Endometrium (tissue), 2 donors: ENCODE results near the gene SEC16A.

Experiments
- FAIRE-seq: peaks from 2 replicates; lab custom pipeline; 2012; peaks lifted over from hg19 to GRCh38; lab: Jason Lieb, UNC
- donor health status: control.
- donor health status: control.

Gene SEC16A

DNA sequence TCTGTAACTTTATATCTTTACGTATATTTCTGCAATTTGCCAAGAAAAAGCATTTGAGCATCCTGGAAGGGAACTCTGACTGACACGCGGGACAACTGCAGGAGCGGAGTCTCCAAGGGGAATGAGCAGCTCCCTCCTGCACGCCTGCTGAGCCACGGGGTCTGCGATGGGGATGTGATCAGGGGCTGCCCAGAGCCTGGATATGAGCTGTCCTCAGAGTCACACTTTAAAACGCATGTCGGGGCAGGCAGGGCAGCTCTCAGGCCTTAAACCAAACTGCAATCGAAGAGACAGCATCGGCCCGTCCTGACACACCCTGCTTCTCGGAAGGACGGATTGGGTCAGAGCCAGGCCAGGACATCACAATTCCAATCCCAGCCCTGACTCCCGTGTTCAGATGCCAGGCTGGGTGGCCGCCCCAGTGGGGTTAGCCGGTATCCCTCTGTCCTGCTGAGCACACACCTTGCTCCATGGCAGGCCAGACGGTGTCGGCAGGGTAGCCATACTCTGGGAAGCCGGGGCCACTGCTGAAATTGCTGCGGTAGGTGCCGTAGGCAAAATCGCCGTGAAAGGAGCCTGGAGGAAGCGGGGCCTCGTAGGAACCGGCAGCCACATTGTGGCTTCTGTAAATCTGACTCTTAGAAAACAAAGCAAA is 17.2 kb downstream of the SEC16A start:
- FAIRE-seq: no peak

DNA sequence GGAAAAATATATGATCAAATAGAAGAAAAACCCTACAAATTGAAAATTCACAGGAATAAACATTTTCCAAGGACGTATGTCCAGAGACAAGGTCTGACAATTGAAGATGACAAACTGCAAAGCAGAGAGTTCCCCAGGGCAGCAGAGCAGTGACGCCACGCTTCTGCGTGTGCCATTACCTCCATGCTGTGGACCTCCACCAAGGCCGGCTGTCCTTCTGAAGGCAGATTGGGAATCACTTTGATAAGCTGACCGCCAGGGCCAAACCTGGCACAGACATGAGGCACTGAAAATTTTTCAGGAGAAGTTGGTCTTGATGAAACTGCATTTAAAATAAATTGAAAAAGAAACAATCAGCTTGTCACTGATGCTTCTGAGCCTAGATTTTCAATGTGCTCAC is 18.6 kb downstream of the SEC16A start:
- FAIRE-seq: no peak

DNA sequence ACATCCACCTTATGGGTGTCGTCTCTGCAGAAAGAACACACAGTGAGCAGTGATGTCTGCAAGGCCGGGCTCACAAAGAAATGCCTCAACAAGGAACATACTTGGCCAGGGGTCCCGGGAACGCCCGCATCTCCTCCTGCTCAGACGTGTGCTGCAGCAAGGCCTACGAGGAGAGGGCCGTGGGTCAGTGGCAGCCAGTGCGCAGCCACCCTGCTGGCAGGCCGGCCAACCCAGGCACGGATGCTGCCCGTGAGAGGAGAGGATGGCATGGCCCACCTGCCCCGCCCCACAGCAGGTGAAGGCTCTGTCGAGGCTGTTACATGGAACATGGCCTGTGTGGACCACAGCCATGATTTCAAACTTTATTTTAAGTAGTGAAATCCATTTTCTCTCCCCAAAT is 19.3 kb downstream of the SEC16A start:
- no peak for FAIRE-seq

DNA sequence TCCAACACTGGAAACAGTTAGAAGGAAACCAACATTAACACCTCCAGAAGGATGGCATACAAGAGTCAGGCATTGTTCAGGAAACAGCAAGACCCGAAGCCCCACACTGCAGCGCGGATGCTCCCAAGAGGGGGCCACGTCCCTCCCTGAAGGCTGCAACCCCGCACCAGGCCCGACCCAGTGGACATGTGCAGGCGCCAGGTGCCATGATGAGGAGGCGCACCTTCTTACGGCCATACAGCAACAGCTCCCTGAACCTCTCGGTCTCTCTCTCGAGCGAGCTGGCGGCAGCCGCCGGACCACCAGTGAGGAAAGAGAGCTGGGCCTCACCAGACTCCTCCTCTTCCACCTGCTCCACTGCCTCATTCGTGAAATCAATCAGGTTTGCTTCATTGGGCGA is 20.2 kb downstream of the SEC16A start:
- no peak for FAIRE-seq

DNA sequence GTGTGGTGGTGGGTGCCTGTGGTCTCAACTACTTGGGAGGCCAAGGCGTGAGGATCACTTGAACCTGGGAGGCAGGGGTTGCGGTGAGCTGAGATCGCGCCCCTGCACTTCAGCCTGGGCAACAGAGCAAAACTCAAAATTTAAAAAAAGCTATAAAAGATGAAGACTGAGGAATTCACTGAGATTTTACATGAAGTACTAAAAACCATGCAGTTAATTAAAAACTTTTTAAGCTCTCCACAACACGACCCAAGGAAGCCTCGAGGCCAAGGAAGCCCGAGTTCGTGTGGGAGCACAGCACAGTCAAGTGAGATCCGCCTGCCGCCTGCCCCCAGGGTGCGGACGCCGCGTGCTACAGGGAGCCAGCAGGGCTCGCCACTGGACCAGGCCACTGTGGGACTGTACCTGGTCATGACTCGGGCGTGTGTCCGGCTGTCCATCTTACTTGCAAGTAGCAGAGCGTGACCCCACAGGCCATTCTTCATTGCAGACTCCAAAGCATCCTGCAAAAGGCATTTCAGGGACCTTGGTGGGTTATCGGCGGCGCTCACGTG is 22.0 kb downstream of the SEC16A start:
- no peak for FAIRE-seq

DNA sequence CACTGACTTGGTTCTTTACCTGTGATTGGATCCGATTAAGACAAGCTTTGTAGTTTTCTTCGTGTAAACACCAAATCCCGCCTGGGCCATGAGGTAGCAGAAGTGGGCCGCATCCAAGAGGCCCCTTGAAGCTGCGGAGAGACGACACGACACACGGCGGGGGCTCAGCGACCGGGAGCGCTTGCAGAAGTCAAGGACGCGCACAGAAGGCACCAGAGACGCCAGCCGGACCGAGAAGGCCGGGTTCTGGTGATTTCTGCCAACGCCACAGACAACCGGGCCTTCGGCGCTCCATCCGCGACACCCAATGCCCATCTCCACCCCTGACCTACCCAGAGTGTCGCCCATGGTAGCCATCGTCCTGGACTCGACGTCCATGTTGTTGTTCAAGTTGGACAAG is 23.4 kb downstream of the SEC16A start:
- no peak for FAIRE-seq

DNA sequence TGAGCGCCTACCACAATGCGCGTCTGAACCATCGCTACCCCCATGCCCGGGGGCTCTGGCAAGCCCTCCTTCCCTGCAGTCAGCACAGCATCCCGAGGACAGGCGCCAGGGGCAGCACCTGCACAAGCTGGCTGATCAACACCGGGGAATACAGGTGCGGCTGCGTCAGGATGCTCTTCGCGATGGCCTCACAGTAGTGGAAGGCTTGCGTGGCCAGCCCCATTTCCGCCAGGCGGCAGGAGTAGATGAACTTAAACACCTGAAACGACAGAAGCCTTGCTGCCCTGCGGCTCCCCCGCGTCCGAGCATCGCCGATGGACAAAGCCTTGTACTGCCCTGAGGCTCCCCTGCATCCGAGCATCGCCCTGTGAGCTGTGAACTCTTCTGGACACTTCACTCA is 25.5 kb downstream of the SEC16A start:
- no peak for FAIRE-seq

DNA sequence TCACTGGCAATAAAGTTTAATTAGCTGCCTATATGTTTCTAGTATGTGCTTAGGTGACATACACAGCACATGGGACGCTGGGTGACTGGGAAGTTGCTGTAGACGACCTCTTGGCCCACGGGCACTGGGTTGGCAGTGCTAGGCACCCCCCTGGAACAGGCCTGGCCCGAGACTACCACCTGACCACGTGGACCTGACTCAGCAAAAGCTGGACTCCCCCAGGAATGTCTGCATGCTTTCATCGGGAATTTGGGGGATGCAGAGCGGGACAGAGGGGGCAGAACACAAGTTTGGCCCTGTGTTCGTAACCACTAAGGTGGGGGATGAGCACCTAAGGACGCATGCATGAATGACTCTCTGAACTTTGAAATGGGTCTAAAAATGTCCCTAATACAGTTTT is 26.6 kb downstream of the SEC16A start:
- FAIRE-seq: no peak

DNA sequence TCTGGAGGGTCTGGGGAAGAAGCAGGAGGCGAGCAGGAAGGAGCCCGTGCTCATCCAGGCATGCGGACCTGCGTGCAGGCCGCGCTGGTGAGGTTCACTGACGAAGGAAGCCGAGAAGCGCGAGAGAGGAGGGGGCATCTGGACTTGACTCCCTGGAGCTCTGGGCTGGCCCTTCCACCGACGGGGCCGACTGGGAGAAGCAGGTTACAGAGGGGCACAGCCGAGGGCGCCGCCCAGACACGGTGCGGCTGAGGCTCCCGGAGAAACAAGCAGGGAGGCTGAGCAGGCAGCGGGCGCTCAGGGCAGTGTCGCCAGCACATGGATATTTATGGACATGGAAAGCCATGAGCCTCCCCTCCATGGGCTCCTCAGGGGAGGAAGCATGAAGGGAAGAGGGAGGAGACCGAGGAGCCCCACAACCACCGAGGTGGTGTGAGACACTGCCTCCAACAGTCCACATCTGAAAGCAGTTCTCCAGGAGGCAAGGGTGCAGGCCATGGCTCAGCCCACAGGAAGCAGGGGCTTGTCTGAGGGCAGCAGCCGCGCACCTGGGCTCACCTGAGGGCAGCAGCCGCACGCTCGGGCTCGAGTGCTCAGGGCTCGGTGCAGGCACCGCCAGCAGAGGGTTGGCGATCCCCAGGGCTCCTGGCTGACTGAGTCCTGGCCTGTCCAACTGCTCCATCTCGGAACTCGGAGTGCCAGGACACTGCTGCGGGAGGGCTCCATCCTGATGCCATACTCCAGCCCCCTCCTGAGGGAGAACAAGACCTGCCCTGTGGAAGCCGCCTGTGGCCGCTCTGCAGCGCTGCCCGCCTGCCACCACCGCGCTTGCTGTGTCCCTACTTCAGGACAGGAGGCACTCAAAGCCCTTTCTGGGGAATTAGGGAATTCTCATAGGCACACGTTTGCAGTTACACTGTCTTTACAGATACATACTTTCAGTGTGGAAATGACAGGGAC is 27.5 kb downstream of the SEC16A start:
- FAIRE-seq: no peak

DNA sequence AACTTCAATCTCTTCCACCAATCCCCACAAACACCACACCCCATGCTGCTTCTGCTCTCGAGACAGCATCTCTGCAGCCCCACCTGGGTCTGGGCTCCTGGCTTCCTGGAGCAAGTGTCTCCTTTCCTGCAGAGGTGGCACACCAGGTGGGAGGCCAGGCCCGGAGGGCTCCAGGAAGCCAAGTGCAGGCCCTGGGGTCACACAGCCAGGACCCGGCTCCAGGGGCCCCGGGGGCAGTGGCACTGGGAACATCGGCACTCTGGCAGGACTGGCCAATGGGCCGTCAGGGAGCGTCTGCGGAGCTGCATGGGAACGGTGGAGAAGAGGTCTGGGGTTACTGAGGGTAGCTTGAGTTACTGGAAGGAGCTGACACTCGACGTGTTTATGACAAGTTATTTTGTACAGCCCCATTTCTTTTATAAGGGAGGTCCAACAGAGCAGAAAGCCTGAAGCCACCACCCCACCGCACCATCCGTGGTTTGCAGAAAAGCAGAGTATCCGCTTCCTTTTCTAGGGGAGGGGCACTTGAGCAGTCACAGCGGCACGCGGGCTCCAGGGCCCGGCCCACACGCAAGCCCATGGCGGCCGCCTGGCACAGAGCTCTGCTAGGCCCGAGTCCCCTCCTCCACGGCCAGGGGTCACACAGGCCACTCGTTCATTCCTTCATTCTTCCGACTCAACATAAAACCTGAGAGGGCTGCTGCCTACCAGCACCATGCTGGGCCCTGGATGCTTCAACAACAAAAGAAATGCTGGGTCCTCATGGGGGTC is 28.6 kb downstream of the SEC16A start:
- no peak for FAIRE-seq

DNA sequence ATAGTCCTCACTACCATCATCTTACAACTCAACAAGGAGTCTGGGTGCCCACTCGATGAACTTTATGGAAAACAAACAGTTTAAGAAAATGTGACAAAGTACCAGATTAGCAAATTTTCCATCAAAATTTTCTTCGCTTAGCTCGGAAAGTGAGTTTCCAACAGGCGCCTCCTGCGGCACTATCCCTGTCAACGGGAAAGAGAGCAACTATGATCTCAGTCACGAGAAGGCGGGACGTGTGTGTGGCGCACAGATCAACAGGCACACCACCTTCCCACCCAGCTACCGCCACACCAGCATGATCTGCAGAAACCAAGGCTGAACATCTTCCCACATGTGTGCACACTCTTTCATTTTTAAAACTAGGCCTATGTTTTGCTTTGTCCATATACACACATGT is 29.5 kb downstream of the SEC16A start:
- no peak for FAIRE-seq

DNA sequence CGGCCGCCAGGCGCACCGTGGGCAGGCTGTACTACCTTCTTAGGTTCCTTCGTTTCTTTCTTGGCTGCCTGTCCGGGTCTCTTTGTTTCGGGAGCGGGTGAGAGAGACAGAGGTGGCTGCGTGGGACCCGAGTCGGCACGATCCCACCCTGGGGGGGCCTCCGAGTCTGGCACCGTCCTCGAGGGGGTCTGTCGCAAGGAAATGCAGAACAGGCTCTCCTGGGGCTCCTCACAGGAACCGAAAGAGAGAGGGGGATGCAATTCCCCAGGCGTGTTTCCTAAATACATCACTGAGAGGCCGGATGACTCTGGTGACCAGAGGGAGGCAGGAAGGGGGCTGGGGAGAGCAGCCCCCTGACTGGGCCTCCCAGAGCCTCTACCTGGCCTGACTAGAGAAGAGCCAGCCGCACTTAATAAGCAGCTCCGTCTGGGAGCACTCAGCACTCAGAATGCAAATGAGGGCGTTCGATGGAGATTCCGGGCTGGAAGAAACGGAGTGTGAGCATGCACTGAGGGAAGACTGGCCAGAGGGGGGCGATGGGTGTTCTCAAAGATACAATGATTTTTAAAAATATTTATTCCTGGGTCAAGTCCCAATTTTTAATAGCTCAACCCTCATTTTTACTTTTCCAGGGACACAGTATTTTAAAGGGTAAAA is 31.5 kb downstream of the SEC16A start:
- FAIRE-seq: no peak

DNA sequence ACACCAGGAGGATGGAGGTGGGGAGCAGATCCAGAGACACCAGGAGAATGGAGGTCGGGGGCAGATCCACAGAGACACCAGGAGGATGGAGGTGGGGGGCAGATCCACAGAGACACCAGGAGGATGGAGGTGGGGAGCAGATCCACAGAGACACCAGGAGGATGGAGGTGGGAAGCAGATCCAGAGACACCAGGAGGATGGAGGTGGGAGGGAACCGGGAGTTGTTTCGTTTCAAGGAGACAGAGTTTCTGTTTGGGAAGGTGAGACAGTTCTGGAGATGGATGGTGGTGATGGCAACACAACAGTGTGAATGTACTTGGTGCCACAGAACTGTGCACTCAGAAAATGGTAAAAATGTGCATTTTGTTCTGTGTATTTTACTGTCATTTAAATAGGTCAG is 34.2 kb downstream of the SEC16A start:
- no peak for FAIRE-seq

DNA sequence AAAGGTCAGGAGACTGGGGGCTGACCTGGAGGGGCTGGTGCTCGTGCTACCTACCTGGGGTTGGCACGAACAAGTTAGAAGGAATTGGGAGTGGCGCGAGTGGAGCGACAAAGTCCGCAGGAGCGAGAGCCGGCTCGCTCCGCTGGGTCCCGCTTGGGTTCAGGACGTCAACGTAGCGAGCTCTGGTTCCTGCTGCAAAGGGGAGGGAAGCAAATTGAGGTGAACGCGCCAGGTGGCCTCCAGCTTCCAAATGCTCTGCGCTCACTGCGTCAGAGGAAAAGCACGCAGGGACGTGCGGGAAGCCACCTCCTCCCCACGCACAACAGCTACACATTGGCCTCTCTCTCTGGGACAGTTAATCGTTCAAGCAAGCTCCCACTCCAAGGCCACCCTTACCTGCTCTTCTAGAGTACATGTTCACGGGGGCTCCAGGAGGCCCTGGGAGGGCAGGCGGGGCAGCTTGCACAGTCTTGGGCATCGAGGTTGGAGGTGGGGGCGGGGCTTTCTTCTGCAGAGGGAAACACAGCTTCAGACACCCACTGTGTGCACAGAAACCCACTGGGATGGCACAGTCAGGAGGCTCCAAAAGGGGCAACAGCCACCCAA is 35.6 kb downstream of the SEC16A start:
- FAIRE-seq: no peak

DNA sequence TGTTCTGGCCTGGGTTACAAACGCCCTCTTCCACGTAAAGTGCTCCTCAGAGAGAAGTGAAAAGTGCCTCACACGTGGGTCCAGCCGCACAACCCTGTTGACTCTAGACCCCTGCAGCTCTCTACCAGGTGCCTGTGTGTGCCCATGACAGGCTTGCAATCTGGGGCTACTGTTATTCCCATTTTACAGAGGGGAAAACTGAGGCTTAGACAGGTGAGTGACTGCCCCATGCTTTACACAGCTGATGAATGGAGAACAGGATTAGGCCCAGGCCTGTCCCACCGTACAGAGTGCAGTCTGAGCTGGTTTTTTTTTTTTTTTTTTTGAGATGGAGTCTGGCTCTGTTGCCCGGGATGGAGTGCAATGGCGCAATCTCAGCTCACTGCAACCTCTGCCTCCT is 37.0 kb downstream of the SEC16A start:
- FAIRE-seq: no peak

DNA sequence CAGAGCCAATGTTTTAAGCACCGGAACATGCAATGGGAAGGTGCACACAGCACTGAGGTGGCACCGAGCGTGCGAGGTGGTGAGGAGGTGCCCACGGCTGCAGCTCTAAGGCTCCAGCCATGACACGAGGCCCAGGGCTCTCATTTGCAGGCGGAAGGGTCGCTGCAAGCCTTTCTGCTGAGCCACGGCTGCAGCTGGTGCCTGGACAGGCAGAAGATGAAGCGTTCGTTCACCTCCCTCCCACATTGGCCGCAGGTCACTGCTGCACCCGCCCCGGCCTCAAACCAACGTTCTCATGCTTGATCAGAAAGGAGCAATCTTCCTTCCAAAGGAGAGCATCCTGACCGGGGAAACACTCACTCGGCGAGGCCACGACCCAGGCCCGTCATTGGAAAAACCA is 38.7 kb downstream of the SEC16A start:
- FAIRE-seq: no peak

DNA sequence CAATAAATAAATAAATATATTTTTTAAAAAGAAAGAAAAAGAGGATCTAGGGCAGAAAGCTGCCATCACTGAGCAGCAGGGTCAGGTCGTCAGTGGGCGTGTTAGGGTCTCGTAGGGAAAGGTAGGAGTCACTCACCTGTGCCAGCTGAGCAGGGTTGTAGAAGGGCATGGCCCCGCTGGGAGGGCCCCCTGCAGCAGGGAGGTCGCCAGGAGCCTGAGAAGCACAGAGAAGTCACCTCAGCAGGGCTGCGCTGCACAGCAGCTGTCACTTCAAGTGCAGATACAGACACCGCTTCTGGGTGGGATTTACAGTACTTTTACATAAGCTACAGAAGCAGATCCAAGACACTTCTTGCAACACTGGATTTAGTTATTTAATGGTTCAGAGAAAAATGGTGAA is 39.2 kb downstream of the SEC16A start:
- no peak for FAIRE-seq

DNA sequence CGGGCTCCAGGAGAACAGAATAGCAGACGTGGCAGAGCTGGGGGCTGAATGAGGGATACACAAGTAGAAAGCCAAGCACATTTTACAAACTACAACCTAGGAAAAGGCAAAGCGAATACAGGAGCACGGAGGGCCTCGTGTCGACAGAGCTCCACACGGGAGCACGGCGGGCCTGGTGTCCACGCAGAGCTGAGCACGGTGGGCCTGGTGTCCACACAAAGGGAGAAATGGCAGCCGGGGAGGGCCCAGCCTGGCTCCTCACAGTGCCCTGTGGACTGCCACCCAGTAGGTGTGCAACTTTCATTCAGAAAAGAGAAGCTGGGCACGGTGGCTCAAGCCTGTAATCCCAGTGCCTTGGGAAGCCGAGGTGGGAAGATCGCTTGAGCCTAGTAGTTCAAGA is 39.8 kb downstream of the SEC16A start:
- no peak for FAIRE-seq

DNA sequence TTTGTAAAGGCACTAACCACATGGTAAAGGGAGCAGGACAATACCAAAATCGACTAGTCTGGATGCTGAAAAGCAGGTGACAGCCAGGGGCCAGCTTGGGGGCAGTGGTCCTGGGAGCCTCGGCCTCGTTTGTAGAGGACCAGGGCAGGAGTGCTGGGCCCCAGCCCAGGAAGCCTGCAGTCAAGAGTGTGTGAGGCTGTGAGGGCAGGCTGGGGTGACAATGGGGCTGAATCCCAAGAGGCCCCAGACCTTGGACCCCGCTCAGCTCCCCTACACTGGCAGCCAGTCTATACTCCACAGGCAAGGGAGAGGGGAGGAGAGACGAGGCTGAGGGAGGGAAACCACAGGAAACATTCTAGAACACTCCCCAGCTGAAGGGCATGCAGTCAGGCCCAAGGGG is 40.6 kb downstream of the SEC16A start:
- FAIRE-seq: no peak

DNA sequence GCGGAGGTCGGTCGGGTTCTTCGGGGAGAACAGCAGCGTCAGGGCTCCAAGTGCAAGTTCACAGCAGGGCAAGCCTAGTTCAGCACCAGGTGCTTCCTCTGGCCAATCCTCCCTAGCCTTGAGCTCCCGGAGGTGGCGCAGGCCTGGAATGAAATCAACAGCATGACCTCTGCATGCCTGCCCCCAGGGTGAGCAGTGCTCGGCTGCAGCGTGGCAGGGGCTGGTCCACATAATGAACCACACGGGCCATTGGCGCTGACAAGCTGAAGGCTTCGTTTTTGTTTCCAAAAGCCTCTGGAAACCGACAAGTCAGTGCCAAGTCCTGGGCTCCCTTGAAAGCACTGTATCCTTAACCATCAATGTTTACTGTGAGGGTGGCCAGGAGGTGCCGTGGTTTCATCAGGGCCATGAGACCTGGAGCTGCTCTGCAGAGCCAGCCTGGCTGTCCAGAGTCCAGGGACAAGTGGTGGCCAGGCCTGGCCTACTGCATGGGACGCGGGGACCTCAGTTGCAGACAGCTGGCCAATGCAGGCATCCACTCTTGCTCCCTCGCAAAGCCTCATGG is 41.1 kb downstream of the SEC16A start:
- FAIRE-seq: no peak

DNA sequence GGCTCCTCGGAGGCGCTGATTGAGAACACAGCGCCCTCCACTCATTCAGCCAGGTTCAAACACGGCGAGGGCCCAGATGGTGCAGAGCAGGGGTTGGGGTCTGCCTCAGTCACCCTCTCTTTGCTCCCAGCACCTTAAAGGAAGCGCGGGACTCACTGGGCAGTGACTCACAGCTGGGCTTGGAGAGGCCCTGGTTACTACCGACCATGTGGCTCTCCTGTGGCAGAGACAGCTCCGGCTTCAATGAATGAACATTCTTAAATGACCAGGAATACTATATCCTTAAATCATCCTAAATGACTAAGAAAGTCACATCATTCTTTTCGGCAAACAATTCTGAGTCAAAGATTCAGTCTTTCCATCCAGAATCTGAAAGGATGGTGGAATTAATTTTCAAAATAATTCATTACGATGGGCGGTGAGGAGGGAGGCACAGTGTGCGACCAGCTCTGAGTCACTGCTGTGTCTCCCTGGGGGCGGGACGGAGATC is 41.6 kb downstream of the SEC16A start:
- FAIRE-seq: no peak
